Brain microvascular endothelial cell (primary cell): ENCODE data around the gene EXTL2.

Experiments used
- DNase-seq: peaks from one replicate; pipeline ENCODE4 v3.0.0-alpha.2; 2020
- H3K27ac ChIP-seq: fragments of 250-450 bp; sonication (Bioruptor Pico); 2 replicates; pipeline ENCODE4 v1.5.1; 2020; ENCODE audit warnings: mild to moderate bottlenecking, moderate library complexity
- H3K27me3 ChIP-seq: fragments of 250-450 bp; sonication (Bioruptor Pico); replicated peaks from 2 replicates; pipeline ENCODE4 v1.5.1; 2020; ENCODE audit warnings: mild to moderate bottlenecking
- H3K36me3 ChIP-seq: fragments of 250-450 bp; sonication (Bioruptor Pico); replicated peaks from 2 replicates; pipeline ENCODE4 v1.5.1; 2020; ENCODE audit warnings: mild to moderate bottlenecking
- H3K4me3 ChIP-seq: 2 replicates; pipeline ENCODE4 v1.5.1; 2011; ENCODE audit warnings: low read depth, mild to moderate bottlenecking, control low read depth, low read length, moderate library complexity
- CTCF ChIP-seq: IDR thresholded peaks from 2 replicates; pipeline ENCODE4 v1.5.1; 2011; ENCODE audit warnings: low read depth, mild to moderate bottlenecking, moderate library complexity, low read length, control low read depth, inconsistent platforms; ENCODE audit errors: missing control alignments
- in situ Hi-C: cut with HindIII; loops from 2 replicates; pipeline ENCODE4 v1.10.0; 2017; ENCODE audit warnings: low sequenced_read_pairs, low pct_ligation_motif_present

The EXTL2 gene

DNA sequence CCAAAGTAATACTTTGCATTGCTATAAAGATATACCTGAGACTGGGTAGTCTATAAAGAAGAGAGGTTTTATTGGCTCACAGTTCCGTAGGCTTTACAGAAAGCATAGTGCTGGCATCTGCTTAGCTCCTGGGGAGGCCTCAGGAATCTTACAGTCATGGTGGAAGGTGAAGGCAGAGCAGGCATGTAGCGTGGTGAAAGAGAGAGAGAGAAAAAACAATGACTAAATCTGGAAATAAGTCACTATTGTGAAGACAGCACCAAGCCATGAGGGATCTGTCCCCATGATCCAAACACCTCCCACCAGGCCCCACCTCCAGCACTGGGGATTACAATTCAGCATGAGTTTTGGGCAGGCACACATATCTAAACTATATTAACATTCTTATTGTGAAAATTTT lies 31.6 kb upstream of the EXTL2 start:
- TF ChIP-seq CTCF: no peak
- DNase-seq: no peak
- Histone ChIP-seq H3K4me3 (no peak overlapping the region), H3K36me3 (peaks cover 13% of the 10 kb centered on the region), H3K27ac (no peak overlapping the region), H3K27me3 (no peaks in the 10 kb centered on the region)
- in situ Hi-C loops: no loop called here

DNA sequence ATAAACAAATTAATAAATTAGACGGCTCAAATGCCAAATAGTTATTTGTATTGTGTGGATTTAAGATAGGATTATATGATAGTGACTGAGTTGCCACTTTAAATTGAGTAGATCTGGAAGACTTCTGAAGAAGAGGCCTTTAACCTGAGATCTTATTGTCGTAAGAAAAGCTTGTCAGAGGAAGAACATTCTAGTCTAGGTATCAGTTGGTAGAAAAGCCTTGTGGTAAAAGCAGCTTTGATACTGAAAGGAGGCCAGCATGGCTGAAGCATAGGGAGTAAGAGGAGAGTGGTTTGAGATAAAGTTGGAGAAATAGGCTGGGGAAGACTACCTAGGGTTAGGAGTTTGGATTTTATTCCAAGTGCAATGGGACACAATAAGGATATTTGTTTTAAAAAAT lies 30.3 kb upstream of the EXTL2 start:
- Histone ChIP-seq H3K27me3 (no peaks in the 10 kb centered on the region), H3K27ac (no peak overlapping the region), H3K36me3 (peaks cover 13% of the 10 kb centered on the region), H3K4me3 (no peak overlapping the region)
- DNase-seq: no peak
- no peak for TF ChIP-seq CTCF
- in situ Hi-C loops: loop anchor here (25.0 kb wide), 1 partner anchor 362 kb away; no protein-coding TSS in a partner anchor

GRCh38 chr1:100924212-100924611 lies 29.6 kb upstream of the EXTL2 start:
- no peak overlapping the region for H3K4me3 ChIP-seq
- H3K36me3 ChIP-seq: peaks cover 13% of the 10 kb centered on the region
- DNase-seq: peak; percentile 83
- in situ Hi-C loops: loop anchor here (25.0 kb wide), 1 partner anchor 363 kb away; no protein-coding TSS in a partner anchor
- TF ChIP-seq CTCF: no peak
- H3K27ac ChIP-seq: peak overlapping the region; percentile 17
- no peaks in the 10 kb centered on the region for H3K27me3 ChIP-seq

DNA sequence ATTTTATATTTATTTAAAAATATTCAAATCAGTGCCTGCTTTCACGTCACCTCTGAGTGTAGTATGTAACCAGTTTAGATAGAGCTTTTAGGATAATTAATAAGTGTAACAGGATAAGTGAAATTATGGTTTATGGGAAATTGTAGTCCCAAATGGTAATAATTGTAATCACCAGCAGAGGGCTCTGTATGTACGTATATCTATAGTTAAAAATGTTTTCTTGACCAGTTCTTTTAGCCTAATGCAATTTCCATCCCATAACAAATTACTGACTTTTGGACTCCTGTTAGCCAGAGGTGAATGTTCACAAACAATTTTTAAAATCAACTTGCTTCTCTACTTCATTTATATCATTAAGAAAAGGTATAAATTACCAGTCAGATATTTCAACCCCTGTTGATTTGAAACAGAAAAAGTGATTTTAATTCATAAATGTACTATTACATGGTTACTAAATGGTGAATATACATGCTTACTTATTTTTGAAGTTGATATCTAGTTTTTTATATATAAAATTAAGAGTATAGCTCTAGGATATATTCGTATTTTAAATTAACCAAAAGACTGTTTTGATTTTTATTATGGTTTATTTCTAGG lies 26.6 kb upstream of the EXTL2 start:
- Histone ChIP-seq H3K27ac (peak overlapping the region; percentile 46), H3K36me3 (peaks cover 21% of the 10 kb centered on the region), H3K4me3 (no peak overlapping the region), H3K27me3 (no peaks in the 10 kb centered on the region)
- DNase-seq: peak; percentile 23
- in situ Hi-C loops: loop anchor here (25.0 kb wide), 1 partner anchor 366 kb away; no protein-coding TSS in a partner anchor
- TF ChIP-seq CTCF: peak; percentile 34

DNA sequence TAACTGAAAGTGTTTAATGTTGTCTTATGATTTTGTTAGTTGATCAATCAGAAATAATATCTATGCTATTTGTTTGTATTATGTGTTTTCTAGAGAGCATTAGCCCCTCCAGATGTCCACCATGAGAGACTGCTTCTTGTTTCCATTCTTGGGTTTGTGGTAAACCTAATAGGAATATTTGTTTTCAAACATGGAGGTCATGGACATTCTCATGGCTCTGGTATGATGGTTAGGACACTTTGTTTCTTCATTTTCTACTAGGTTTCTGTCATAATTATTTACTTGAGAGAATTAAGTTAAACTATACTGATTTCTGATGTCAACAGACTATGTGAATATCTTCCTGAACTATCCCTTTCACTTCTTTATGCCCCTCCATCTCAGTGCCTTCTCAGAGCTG lies 17.4 kb upstream of the EXTL2 start:
- no peak overlapping the region for H3K27ac ChIP-seq
- H3K36me3 ChIP-seq: peaks cover 55% of the 10 kb centered on the region
- no peak for DNase-seq
- in situ Hi-C loops: loop anchor here (25.0 kb wide), 1 partner anchor 375 kb away; no protein-coding TSS in a partner anchor
- TF ChIP-seq CTCF: no peak
- H3K27me3 ChIP-seq: no peaks in the 10 kb centered on the region
- H3K4me3 ChIP-seq: no peak overlapping the region

DNA sequence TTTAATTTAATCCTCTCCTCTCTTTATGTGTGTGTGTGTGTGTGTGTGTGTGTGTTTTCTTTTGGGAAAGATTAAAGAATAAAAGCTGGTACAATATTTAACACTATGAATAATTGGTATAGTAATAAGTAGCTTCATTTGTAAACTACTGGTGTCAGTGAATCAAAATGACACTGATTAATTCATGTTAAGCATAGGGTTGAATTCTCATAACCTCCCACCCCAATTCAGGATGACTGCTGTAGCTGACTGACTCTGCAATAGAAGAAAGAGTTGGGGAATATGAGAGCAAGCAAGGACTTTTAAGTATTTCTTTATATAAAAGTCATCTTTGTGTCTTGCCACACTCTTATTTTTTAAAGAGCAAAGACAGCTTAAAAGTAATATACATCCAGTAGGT lies 14.4 kb upstream of the EXTL2 start:
- in situ Hi-C loops: loop anchor here (25.0 kb wide), 1 partner anchor 378 kb away; no protein-coding TSS in a partner anchor

More for the DNA sequence above, 14.4 kb upstream of the EXTL2 start:
- H3K27ac ChIP-seq: no peak overlapping the region
- peaks cover 60% of the 10 kb centered on the region for H3K36me3 ChIP-seq
- no peak for DNase-seq
- TF ChIP-seq CTCF: no peak
- H3K27me3 ChIP-seq: no peaks in the 10 kb centered on the region
- H3K4me3 ChIP-seq: no peak overlapping the region
